WERI-Rb-1 (cell line): Measurements from ENCODE around the gene FOXO6.

ENCODE experiments used
- DNase-seq: peaks from one replicate; pipeline ENCODE4 v3.0.0-alpha.2; 2020
- H3K27ac ChIP-seq: fragments of 250-450 bp; sonication (Bioruptor Pico); 2 replicates; pipeline ENCODE4 v1.5.1; 2020; ENCODE audit warnings: mild to moderate bottlenecking, moderate library complexity
- H3K27me3 ChIP-seq: fragments of 250-450 bp; sonication (Bioruptor Pico); 2 replicates; pipeline ENCODE4 v1.5.1; 2021; ENCODE audit warnings: mild to moderate bottlenecking, low read depth, moderate library complexity; ENCODE audit not compliant: insufficient read depth, severe bottlenecking
- H3K36me3 ChIP-seq: fragments of 250-450 bp; sonication (Bioruptor Pico); 2 replicates; pipeline ENCODE4 v1.5.1; 2020; ENCODE audit warnings: mild to moderate bottlenecking, moderate library complexity
- H3K4me3 ChIP-seq: 2 replicates; pipeline ENCODE4 v1.5.1; 2011; ENCODE audit warnings: low read depth, mild to moderate bottlenecking, control low read depth, low read length
- H3K9me3 ChIP-seq: fragments of 250-450 bp; sonication (Bioruptor Pico); 2 replicates; pipeline ENCODE4 v1.5.1; 2021; ENCODE audit warnings: mild to moderate bottlenecking, moderate library complexity; ENCODE audit not compliant: severe bottlenecking
- CTCF ChIP-seq: IDR thresholded peaks from 2 replicates; pipeline ENCODE4 v1.5.1; 2011; ENCODE audit warnings: low read depth, mild to moderate bottlenecking, control low read depth, inconsistent platforms, low read length

The FOXO6 gene

GRCh38 chr1:41345434-41346075, 15.7 kb upstream of the FOXO6 start:
- Histone ChIP-seq H3K9me3 (no peaks in the 10 kb centered on the region), H3K36me3 (no peaks in the 10 kb centered on the region), H3K27ac (no peak overlapping the region), H3K4me3 (no peak overlapping the region), H3K27me3 (no peaks in the 10 kb centered on the region)
- no peak for DNase-seq
- no peak for TF ChIP-seq CTCF

- no peaks in the 10 kb centered on the region for H3K27me3 ChIP-seq
- H3K27ac ChIP-seq = no peak overlapping the region
- H3K36me3 ChIP-seq = no peaks in the 10 kb centered on the region
- no peak for DNase-seq
- TF ChIP-seq CTCF = no peak
- H3K4me3 ChIP-seq = no peak overlapping the region
- H3K9me3 ChIP-seq = no peaks in the 10 kb centered on the region
Observed at GRCh38 chr1:41347276-41347675, 14.0 kb upstream of the FOXO6 start.

- H3K27me3 ChIP-seq = no peaks in the 10 kb centered on the region
- no peaks in the 10 kb centered on the region for H3K9me3 ChIP-seq
- no peak for TF ChIP-seq CTCF
- no peak overlapping the region for H3K4me3 ChIP-seq
- no peak overlapping the region for H3K27ac ChIP-seq
- no peak for DNase-seq
- no peaks in the 10 kb centered on the region for H3K36me3 ChIP-seq
Observed at GRCh38 chr1:41348394-41348793, 12.8 kb upstream of the FOXO6 start.

- no peak for DNase-seq
- no peak for TF ChIP-seq CTCF
- H3K9me3 ChIP-seq = no peaks in the 10 kb centered on the region
Observed at GRCh38 chr1:41349361-41350054, 11.7 kb upstream of the FOXO6 start.

GRCh38 chr1:41350055-41350378, 11.2 kb upstream of the FOXO6 start:
- TF ChIP-seq CTCF = no peak
- no peak for DNase-seq
- Histone ChIP-seq H3K27ac (no peak overlapping the region), H3K9me3 (no peaks in the 10 kb centered on the region), H3K36me3 (no peaks in the 10 kb centered on the region), H3K4me3 (no peak overlapping the region), H3K27me3 (no peaks in the 10 kb centered on the region)

More at GRCh38 chr1:41349361-41350054, 11.7 kb upstream of the FOXO6 start:
- H3K4me3 ChIP-seq = no peak overlapping the region
- no peaks in the 10 kb centered on the region for H3K27me3 ChIP-seq
- no peaks in the 10 kb centered on the region for H3K36me3 ChIP-seq
- no peak overlapping the region for H3K27ac ChIP-seq
